Effector CD4-positive, alpha-beta T cell (primary cell): Measurements from ENCODE around the gene IGFBPL1.
"Not testable (repeated sequence)": the region's sequence is repeated elsewhere in the genome, so short reads cannot be mapped to it uniquely, and the experiment has no call there.

ENCODE experiments used
- DNase-seq: peaks from one replicate; pipeline ENCODE4 v3.0.0-alpha.2; 2020

The IGFBPL1 gene

GRCh38 chr9:38431116-38431515 lies 6.9 kb upstream of the IGFBPL1 start:
- no peak for DNase-seq

DNA sequence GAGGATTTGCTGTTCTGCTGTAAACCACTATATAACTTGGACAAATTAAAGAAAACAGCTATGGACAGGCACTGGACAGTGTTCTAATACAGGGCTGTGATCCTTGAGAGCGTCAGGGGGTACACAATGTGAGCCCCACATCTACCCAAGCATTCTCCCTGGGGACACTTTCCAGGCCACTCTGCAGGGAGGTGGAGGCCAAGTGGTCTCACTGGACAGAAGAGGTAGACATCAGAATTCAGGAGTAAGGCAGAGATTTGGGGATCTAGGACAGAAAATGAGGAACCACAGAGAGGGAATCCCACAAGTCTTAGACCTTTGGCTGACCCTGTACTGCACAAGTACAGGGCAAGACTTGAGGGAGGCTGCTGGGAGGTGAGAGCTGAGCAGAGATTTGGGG lies 3.8 kb upstream of the IGFBPL1 start:
- no peak for DNase-seq

GRCh38 chr9:38424918-38425317 lies 664 bp upstream of the IGFBPL1 start:
- no peak for DNase-seq

DNA sequence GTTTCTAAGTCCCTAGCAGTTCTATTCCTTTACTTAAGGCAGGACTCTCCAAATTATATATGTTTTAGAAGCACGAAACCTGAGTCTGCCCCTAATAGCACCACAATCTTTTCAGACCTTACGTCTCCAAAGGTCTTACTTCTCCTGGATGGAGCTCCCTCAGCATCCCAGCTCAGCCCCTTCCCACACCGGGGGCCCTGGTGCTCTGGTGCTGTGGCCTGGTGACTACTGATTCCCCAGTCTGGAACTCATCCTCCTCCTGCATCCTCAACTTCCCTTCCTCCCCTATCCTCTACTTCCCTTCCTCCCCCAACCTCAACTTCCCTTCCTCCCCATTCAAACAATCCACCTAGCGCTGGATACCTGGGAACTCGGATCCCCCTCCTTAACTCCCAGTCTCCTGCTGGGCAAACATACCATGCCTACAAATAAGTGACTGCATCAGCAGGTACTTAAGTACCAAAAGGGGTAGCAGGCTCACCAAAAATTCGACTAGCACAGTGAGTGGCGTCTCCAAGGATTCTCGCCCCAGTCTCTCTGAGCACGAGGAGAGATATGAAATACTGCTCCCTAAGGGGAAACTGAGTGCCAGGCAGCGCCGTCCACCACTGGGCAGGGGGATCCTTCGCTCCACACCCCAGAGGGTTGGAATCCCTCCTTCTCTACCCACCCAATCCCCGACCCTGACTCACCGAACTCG lies 831 bp downstream of the IGFBPL1 start:
- DNase-seq: no peak

- DNase-seq: no peak
These were observed 1.5 kb downstream of the IGFBPL1 start for GRCh38 chr9:38422555-38423260.

DNA sequence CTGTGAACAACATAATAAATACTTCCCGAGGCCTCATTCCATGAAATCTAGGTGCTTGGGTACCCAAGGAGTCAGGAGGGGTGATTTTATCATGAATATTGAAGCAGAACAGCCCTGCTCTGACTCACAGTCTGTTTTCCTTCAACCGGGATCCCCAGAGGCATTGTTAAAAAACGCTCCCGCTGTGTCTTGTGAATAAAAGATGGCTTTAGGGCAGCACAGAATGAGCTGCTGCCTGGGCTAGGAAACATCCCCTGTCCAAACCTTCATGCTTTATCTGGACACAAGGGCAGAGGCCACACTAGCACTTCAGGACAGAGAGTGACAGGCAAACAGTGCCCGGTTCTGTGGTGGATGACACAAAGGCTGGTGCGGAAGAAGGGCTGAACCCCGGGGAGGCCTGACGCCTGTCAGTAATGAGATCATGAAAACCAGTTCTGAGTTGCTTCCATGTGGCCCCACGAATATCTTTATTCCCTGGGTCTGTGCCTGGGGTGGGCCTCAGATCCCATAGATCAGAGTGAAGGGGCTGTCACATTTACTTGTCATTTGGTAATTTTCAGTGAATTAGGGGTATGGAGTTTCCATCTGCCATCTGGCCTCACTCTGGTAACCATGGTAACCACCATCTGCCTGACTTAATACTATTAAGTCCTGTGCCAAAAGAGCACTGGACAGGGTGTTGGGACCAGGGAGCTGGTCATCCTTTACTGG lies 2.6 kb downstream of the IGFBPL1 start:
- DNase-seq: no peak

DNA sequence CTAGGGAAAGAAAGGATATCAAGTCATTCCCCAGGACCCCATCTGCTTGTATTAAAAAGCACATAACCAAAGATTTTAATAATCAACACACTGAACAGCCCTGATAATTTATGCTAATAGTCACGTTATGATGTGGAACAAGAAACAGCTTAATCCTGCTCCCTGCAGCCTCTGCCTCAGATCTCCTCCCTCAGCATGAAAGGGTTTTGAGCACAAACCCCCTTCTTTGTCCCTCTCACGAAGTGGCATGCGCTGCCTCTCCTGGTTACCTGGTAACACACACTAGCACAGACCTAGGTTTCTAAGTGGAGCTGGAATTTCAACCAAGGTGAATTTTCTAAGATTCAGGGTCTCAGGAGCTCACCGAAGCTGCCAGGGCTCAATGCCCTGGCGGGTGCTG lies 5.1 kb downstream of the IGFBPL1 start:
- no peak for DNase-seq

GRCh38 chr9:38418366-38418765 lies 5.9 kb downstream of the IGFBPL1 start:
- no peak for DNase-seq

- no peak for DNase-seq
These were observed 7.0 kb downstream of the IGFBPL1 start for GRCh38 chr9:38417003-38417945.

- DNase-seq: no peak
These were observed 7.8 kb downstream of the IGFBPL1 start for GRCh38 chr9:38416461-38416860.

- DNase-seq: no peak
These were observed 8.4 kb downstream of the IGFBPL1 start for GRCh38 chr9:38415856-38416255.

GRCh38 chr9:38414040-38414723 lies 10.1 kb downstream of the IGFBPL1 start:
- DNase-seq: no peak

GRCh38 chr9:38413283-38413682 lies 11.0 kb downstream of the IGFBPL1 start:
- no peak for DNase-seq

DNA sequence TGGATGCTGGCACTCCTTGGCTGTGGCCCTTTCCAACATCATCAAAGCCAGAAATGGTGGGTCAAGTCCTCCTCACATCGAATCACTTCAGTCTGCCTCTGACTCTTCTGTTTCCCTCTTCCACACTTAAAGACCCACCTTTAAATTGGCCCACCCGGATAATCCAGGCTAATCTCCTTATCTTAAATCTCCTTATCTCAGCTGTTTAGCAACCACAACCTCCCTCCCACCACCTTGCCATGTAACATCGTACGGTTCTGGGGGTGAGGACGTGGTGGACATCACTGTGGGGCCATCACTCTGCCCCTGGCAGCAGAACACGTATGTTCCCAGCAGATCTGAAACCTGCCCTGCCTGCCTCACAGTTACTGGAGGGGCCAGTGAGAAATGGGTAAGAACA lies 11.5 kb downstream of the IGFBPL1 start:
- DNase-seq: no peak

DNA sequence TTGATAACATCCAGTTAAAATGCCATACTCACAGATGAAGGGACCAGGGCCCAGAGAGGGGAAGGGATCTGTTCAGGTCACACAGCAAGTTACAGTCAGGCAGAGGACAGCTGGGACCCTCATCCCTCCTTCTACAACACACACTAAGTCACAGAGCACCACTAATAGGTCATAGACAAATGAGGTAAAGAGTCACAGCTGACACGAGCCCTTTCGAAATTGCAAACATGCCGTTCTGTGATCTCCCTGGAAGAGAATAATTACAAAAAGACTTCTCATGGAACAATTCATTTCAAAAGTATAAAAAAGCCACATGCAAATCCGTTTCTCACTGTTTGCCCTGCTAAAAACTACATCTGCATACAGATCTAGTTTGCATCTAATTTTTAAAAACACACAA lies 15.5 kb downstream of the IGFBPL1 start:
- no peak for DNase-seq

GRCh38 chr9:38406476-38407186 lies 17.6 kb downstream of the IGFBPL1 start:
- DNase-seq: no peak

- DNase-seq: no peak
These were observed 18.5 kb downstream of the IGFBPL1 start for GRCh38 chr9:38405785-38406184.

DNA sequence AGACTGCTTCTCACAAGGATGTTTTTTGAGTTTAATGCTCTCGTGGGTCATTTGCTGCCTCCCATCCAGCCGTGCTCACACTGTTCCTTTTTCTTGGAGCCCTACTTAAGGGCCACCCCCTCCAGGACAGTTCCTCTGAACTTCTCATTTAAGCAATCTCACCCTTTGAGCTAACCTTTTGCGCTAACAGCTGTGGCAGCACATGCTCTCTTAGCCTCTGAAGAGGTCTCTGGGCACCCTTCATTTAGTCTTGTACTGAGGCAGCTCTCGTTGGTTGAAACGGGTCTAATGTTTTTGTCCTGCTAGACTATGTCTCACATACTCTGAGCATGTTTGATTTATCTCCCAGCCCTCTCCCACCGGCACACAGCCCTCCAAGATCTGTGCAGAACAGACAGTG lies 19.9 kb downstream of the IGFBPL1 start:
- no peak for DNase-seq

GRCh38 chr9:38401994-38402393 lies 22.3 kb downstream of the IGFBPL1 start:
- DNase-seq: no peak

DNA sequence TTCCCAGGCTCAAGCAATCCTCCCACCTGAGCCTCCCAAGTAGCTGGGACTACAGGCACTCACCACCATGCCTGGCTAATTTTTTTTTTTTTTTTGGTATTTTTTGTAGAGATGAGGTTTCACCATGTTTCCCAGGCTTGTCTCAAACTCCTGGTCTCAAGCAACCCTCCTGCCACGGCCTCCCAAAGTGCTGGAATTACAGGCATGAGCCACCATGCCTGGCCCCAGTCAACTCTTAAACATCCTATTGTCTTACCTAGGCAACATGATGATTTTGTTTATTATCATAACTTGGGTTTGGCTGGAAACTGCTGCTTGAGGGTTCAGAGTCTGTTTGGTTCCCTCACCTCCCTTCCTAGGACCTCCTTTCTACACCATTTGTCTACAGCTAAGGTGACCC lies 25.1 kb downstream of the IGFBPL1 start:
- not testable (repeated sequence) for DNase-seq

GRCh38 chr9:38396371-38396671 lies 27.9 kb downstream of the IGFBPL1 start:
- DNase-seq: no peak
